Measurements from ENCODE around the gene ICAM1.

DNA sequence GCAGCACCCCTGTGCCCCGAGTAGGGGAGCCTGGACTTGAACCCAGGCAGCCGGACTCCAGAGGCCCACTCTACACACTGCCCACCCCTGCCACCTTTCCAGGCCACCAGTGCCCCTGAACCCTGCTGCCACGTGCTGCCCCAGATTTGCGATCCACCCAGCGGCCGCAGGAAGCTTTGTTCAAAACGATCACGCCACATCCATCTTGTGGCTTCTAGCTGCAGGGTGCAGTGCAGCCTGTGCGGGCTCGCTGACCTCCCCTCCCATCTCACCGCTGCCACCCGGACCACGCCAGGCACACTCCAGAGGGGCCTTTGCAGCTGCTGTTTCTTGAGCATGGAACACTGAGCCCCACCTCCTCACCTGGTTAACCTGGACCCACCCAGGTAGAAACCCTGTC lies 58.6 kb downstream of the ICAM1 start:
- TF ChIP-seq, protein P1, sequence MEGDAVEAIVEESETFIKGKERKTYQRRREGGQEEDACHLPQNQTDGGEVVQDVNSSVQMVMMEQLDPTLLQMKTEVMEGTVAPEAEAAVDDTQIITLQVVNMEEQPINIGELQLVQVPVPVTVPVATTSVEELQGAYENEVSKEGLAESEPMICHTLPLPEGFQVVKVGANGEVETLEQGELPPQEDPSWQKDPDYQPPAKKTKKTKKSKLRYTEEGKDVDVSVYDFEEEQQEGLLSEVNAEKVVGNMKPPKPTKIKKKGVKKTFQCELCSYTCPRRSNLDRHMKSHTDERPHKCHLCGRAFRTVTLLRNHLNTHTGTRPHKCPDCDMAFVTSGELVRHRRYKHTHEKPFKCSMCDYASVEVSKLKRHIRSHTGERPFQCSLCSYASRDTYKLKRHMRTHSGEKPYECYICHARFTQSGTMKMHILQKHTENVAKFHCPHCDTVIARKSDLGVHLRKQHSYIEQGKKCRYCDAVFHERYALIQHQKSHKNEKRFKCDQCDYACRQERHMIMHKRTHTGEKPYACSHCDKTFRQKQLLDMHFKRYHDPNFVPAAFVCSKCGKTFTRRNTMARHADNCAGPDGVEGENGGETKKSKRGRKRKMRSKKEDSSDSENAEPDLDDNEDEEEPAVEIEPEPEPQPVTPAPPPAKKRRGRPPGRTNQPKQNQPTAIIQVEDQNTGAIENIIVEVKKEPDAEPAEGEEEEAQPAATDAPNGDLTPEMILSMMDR (IDR thresholded peaks at IDR 0.05): no peak
- no peak for TF ChIP-seq POLR2A (IDR thresholded peaks at IDR 0.05)

All from uterus (tissue), 2 donors.